H1 (cell line): ENCODE data around the gene ELFN2. TPM values are rescaled to one million over a fixed set of nuclear protein-coding genes. Genes with fewer than 3 reads are reported as not detected.

Source experiments
- CBX8 ChIP-seq: fragments of 300-800, 300-1000 bp; sonication (generic); IDR thresholded peaks from 2 replicates; pipeline ENCODE4 v1.7.1; 2016; ENCODE audit warnings: low read depth, low read length, borderline replicate concordance
- KDM1A ChIP-seq: fragments of 200-600, 300-600 bp; sonication (generic); IDR thresholded peaks from 2 replicates; pipeline ENCODE4 v1.7.1; 2016; ENCODE audit warnings: mild to moderate bottlenecking, low read length, borderline replicate concordance
- POLR2A ChIP-seq, 2 experiments: IDR thresholded peaks; 1 replicate in 1 of 2; 2 replicates in 1 of 2; pipeline ENCODE4 v1.6.1; 2011; ENCODE audit warnings: low read depth in 2 of 2, low read length in 2 of 2, mild to moderate bottlenecking in 2 of 2; ENCODE audit errors: control extremely low read depth in 1 of 2
- SAP30 ChIP-seq: fragments of 300-600 bp; sonication (generic); IDR thresholded peaks from 2 replicates; pipeline ENCODE4 v1.7.1; 2012; ENCODE audit warnings: low read length, moderate library complexity, mild to moderate bottlenecking, inconsistent platforms; ENCODE audit not compliant: insufficient read depth, insufficient replicate concordance
- TCF12 ChIP-seq: IDR thresholded peaks from 2 replicates; pipeline ENCODE4 v1.6.1; 2011; ENCODE audit warnings: low read depth, mild to moderate bottlenecking, low read length
- TEAD4 ChIP-seq: IDR thresholded peaks from 2 replicates; pipeline ENCODE4 v1.6.1; 2012; ENCODE audit warnings: low read depth, low read length, inconsistent platforms, mixed read lengths
- polyA plus RNA-seq, 7 experiments: library from polyadenylated mRNA; depleted of rRNA in 3 of 7; stranded (reverse) in 5 of 7; unstranded in 2 of 7; fragments of >200 nt in 5 of 7; fragments of 200-250 nt in 2 of 7; gene quantifications; 1 replicate in 5 of 7; 2 replicates in 1 of 7; 4 replicates in 1 of 7; pipeline versions ENCODE4 v1.2.1 to v1.2.3, GENCODE V29; 2011 to 2013; ENCODE audit warnings: missing spikeins in 2 of 7, mixed read lengths in 2 of 7
- total RNA-seq: library from RNA; stranded (reverse); fragmentation: NEBNext Ultra II Directional; extraction: Animal tissue kit (Norgen Biotek cat#: 25700); gene quantifications from 2 replicates; pipeline ENCODE4 v1.2.1, GENCODE V29; 2021

ELFN2 gene
- total and polyA plus RNA-seq, 2 of the 8 experiments (the other 6 are each of a cell fraction or from before 2014, with no cell fraction given): 0.63 to 0.88 TPM

DNA sequence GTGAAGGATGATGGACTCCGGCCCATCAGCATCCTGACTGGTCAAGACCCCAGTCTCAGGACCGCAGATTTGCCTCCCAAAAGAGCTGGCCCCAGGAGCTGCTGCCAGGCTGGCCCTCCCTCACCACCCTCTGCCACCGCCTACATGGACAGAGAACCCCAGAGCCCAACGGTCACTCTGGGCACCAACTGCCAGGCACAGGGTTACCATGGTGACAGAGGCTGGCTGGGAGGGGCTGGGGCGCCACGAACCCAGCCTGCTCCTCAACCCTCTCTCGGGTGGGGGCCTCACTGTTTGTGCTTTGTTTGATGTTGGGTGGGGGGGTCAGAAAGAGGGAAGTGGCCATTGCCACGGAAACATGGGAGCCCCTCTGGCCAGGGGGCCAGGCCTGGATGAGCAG, 55.8 kb downstream of the ELFN2 start (continued):
- TF ChIP-seq TEAD4 (no peak), KDM1A (no peak), SAP30 (no peak), CBX8 (no peak), POLR2A (IDR thresholded peaks at IDR 0.05; ENCODE audit: control extremely low read depth in 1 of 2, low read depth in 2 of 2, low read length in 2 of 2) (no peak), TCF12 (no peak)
